M059J (cell line): ENCODE results near the gene ENTPD1. TPM values are rescaled to one million over a fixed set of nuclear protein-coding genes. Genes with fewer than 3 reads are reported as not detected.

ENCODE experiments used
- total RNA-seq: library from RNA; depleted of rRNA; stranded (reverse); fragments of >200 nt; shearing (Covaris generic); gene quantifications from 2 replicates; pipeline ENCODE4 v1.2.3, GENCODE V29; 2014; rRNA removed

The ENTPD1 gene
- total RNA-seq, 1 experiment from 2014 or later, result 0.02 TPM

Other genes with a start within 250 kb of the ENTPD1 start
- 0.57 and 2.4 TPM in 2 replicates for gene SORBS1, start 194.8 kb upstream of the ENTPD1 start, total RNA-seq
- gene ALDH18A1, start 99.5 kb upstream of the ENTPD1 start, total RNA-seq, result 79.4 and 114 TPM in 2 replicates
- gene TCTN3, start 62.2 kb upstream of the ENTPD1 start, total RNA-seq, result 43.8 and 46.7 TPM in 2 replicates
- not detected in 2 replicates for gene CC2D2B, start 151.8 kb downstream of the ENTPD1 start, total RNA-seq